HepG2 (cell line): ENCODE data around the gene CTXN1. TPM values are rescaled to one million over a fixed set of nuclear protein-coding genes. Genes with fewer than 3 reads are reported as not detected.

Experiments
- ERF ChIP-seq: IDR thresholded peaks from 2 replicates; pipeline ENCODE4 v1.6.1; 2018; ENCODE audit warnings: missing biosample characterization, missing genetic modification reagents
- JARID2 ChIP-seq: sonication (generic); formaldehyde crosslinking; IDR thresholded peaks from 2 replicates; pipeline ENCODE4 v1.8.1; 2023; ENCODE audit warnings: missing genetic modification reagents, inconsistent platforms; ENCODE audit not compliant: insufficient replicate concordance
- LCORL ChIP-seq, 2 experiments: fragments of 450-650 bp in 1 of 2; sonication (generic) in 1 of 2; formaldehyde crosslinking in 1 of 2; IDR thresholded peaks; 2 replicates each; pipeline versions ENCODE4 v1.5.0 to v1.6.1; 2017 to 2020; ENCODE audit warnings: antibody characterized with exemption in 1 of 2, missing genetic modification reagents in 1 of 2
- NFE2L1 ChIP-seq: sonication (generic); formaldehyde crosslinking; IDR thresholded peaks from 2 replicates; pipeline ENCODE4 v1.4.0; 2020; ENCODE audit warnings: missing genetic modification reagents, mild to moderate bottlenecking, borderline replicate concordance
- POLR2G ChIP-seq: fragments of 200-400 bp; formaldehyde crosslinking; IDR thresholded peaks from 2 replicates; pipeline ENCODE4 v1.6.1; 2018; ENCODE audit warnings: mild to moderate bottlenecking, low read depth, low read length, moderate library complexity
- PPARG ChIP-seq: conservative IDR thresholded peaks from 2 replicates; pipeline ENCODE4 v1.6.1; 2016; ENCODE audit warnings: missing biosample characterization, missing genetic modification reagents
- RCOR2 ChIP-seq: IDR thresholded peaks from 2 replicates; pipeline ENCODE4 v1.6.1; 2016; ENCODE audit warnings: missing biosample characterization, missing genetic modification reagents
- RFXAP ChIP-seq: sonication (generic); formaldehyde crosslinking; IDR thresholded peaks from 2 replicates; pipeline ENCODE4 v1.4.0; 2020; ENCODE audit warnings: missing genetic modification reagents, borderline replicate concordance
- SETDB1 ChIP-seq: sonication (generic); formaldehyde crosslinking; IDR thresholded peaks from 2 replicates; pipeline ENCODE4 v1.5.1; 2020; ENCODE audit warnings: missing genetic modification reagents, mild to moderate bottlenecking, borderline replicate concordance
- SMYD3 ChIP-seq: sonication (generic); formaldehyde crosslinking; IDR thresholded peaks from 2 replicates; pipeline ENCODE4 v1.8.1; 2023; ENCODE audit warnings: mild to moderate bottlenecking, missing genetic modification reagents
- TCF7 ChIP-seq: sonication (generic); IDR thresholded peaks from 2 replicates; pipeline ENCODE4 v1.6.1; 2016; ENCODE audit warnings: antibody characterized with exemption, low read depth
- ZNF251 ChIP-seq: sonication (generic); formaldehyde crosslinking; IDR thresholded peaks from 2 replicates; pipeline ENCODE4 v1.9.0; 2021; ENCODE audit warnings: mild to moderate bottlenecking, missing genetic modification reagents
- ZNF354B ChIP-seq: sonication (generic); formaldehyde crosslinking; IDR thresholded peaks from 2 replicates; pipeline ENCODE4 v1.8.0; 2022; ENCODE audit warnings: mild to moderate bottlenecking, missing genetic modification reagents
- ZNF546 ChIP-seq: sonication (generic); formaldehyde crosslinking; conservative IDR thresholded peaks from 2 replicates; pipeline ENCODE4 v1.8.1; 2023; ENCODE audit warnings: mild to moderate bottlenecking, missing genetic modification reagents
- polyA plus RNA-seq, 8 experiments: library from polyadenylated mRNA; depleted of rRNA in 3 of 8; stranded (reverse) in 7 of 8; unstranded in 1 of 8; fragments of >200 nt; fragmentation: Illumina TruSeq in 4 of 8; extraction: Trizol in 4 of 8; gene quantifications; 2 replicates each; pipeline versions ENCODE4 v1.2.1 to v1.2.3, GENCODE V29; 2011 to 2016; ENCODE audit warnings: low read depth in 4 of 8, missing spikeins in 1 of 8, mixed read lengths in 1 of 8; ENCODE audit not compliant: insufficient read depth in 1 of 8
- total RNA-seq, 5 experiments: library from RNA; depleted of rRNA; stranded (reverse); fragments of >200 nt; fragmentation: Illumina TruSeq; extraction: Trizol; gene quantifications; 2 replicates each; pipeline ENCODE4 v1.2.3, GENCODE V29; 2016; ENCODE audit warnings: low read depth in 1 of 5
- TF ChIP-seq, protein P1 (sequence below): sonication (generic); formaldehyde crosslinking; conservative IDR thresholded peaks from 2 replicates; pipeline ENCODE4 v1.5.0; 2020; ENCODE audit warnings: missing genetic modification reagents
- TF ChIP-seq, protein P2 (sequence below): IDR thresholded peaks from 2 replicates; pipeline ENCODE4 v1.6.1; 2016; ENCODE audit warnings: low read depth, missing genetic modification reagents, missing compliant biosample characterization
- TF ChIP-seq, protein P3 (sequence below): sonication (generic); formaldehyde crosslinking; IDR thresholded peaks from 2 replicates; pipeline ENCODE4 v1.9.0; 2022; ENCODE audit warnings: low read depth, missing genetic modification reagents

The CTXN1 gene
- total and polyA plus RNA-seq, 2 of the 13 experiments (the other 11 are each of a cell fraction or from before 2014, with no cell fraction given): 0.11 TPM; not detected in 1

DNA sequence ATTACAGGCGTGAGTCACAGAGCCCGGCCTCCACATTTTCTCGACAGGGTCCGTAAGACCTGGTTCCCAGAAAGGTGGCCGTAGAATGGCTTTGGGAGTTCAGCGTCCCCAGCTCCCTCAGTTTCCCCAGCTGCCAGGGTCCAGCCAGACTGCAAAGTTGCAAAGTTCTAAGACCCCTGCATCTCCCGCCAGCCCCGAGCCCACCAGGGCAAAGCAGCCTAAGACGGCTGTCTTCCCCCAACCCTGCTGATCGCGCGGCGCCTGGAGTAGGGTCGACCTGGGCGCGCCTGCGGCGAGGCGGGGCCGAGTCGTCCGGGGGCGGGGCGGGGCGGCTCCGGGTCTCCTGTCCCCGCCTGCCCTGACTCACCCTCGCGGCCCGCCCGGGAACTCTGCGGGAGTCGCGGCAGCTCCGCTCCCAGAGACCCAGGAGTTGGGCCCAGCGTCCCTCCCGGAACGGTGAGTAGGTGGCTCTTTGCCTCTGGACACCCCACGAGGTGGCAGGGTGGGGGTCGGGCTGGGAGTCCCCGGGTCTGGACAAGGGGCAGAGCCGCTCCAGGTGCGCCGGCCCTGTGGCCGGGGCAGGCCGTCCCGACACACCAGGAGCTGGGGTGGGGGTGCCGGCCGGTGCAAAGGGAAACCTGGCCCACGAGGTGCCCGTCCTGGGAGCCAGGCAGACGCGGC is 37.6 kb downstream of the CTXN1 start, which contains the start of gene LRRC8E (continued):
- no peak for TF ChIP-seq SMYD3 (CRISPR knock-in tag)
- TF ChIP-seq POLR2G: peak; percentile 77
- TF ChIP-seq, protein P1, sequence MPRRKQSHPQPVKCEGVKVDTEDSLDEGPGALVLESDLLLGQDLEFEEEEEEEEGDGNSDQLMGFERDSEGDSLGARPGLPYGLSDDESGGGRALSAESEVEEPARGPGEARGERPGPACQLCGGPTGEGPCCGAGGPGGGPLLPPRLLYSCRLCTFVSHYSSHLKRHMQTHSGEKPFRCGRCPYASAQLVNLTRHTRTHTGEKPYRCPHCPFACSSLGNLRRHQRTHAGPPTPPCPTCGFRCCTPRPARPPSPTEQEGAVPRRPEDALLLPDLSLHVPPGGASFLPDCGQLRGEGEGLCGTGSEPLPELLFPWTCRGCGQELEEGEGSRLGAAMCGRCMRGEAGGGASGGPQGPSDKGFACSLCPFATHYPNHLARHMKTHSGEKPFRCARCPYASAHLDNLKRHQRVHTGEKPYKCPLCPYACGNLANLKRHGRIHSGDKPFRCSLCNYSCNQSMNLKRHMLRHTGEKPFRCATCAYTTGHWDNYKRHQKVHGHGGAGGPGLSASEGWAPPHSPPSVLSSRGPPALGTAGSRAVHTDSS: no peak
- TF ChIP-seq RFXAP (CRISPR knock-in tag): no peak
- TF ChIP-seq, protein P2, sequence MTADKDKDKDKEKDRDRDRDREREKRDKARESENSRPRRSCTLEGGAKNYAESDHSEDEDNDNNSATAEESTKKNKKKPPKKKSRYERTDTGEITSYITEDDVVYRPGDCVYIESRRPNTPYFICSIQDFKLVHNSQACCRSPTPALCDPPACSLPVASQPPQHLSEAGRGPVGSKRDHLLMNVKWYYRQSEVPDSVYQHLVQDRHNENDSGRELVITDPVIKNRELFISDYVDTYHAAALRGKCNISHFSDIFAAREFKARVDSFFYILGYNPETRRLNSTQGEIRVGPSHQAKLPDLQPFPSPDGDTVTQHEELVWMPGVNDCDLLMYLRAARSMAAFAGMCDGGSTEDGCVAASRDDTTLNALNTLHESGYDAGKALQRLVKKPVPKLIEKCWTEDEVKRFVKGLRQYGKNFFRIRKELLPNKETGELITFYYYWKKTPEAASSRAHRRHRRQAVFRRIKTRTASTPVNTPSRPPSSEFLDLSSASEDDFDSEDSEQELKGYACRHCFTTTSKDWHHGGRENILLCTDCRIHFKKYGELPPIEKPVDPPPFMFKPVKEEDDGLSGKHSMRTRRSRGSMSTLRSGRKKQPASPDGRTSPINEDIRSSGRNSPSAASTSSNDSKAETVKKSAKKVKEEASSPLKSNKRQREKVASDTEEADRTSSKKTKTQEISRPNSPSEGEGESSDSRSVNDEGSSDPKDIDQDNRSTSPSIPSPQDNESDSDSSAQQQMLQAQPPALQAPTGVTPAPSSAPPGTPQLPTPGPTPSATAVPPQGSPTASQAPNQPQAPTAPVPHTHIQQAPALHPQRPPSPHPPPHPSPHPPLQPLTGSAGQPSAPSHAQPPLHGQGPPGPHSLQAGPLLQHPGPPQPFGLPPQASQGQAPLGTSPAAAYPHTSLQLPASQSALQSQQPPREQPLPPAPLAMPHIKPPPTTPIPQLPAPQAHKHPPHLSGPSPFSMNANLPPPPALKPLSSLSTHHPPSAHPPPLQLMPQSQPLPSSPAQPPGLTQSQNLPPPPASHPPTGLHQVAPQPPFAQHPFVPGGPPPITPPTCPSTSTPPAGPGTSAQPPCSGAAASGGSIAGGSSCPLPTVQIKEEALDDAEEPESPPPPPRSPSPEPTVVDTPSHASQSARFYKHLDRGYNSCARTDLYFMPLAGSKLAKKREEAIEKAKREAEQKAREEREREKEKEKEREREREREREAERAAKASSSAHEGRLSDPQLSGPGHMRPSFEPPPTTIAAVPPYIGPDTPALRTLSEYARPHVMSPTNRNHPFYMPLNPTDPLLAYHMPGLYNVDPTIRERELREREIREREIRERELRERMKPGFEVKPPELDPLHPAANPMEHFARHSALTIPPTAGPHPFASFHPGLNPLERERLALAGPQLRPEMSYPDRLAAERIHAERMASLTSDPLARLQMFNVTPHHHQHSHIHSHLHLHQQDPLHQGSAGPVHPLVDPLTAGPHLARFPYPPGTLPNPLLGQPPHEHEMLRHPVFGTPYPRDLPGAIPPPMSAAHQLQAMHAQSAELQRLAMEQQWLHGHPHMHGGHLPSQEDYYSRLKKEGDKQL: 0 out of 2 replicates have a peak, but pooled peaks have one; percentile 17
- no peak for TF ChIP-seq NFE2L1 (CRISPR knock-in tag)
- peak; percentile 49; the same call in 1 of the 2 replicates for TF ChIP-seq ERF (CRISPR knock-in tag)
- no peak for TF ChIP-seq ZNF546 (CRISPR knock-in tag)
- TF ChIP-seq LCORL (IDR thresholded peaks at IDR 0.05): no peak
- TF ChIP-seq LCORL (CRISPR knock-in tag; IDR thresholded peaks at IDR 0.05): no peak
- no peak for TF ChIP-seq SETDB1 (CRISPR knock-in tag)
- no peak for TF ChIP-seq ZNF354B
- TF ChIP-seq, protein P3, sequence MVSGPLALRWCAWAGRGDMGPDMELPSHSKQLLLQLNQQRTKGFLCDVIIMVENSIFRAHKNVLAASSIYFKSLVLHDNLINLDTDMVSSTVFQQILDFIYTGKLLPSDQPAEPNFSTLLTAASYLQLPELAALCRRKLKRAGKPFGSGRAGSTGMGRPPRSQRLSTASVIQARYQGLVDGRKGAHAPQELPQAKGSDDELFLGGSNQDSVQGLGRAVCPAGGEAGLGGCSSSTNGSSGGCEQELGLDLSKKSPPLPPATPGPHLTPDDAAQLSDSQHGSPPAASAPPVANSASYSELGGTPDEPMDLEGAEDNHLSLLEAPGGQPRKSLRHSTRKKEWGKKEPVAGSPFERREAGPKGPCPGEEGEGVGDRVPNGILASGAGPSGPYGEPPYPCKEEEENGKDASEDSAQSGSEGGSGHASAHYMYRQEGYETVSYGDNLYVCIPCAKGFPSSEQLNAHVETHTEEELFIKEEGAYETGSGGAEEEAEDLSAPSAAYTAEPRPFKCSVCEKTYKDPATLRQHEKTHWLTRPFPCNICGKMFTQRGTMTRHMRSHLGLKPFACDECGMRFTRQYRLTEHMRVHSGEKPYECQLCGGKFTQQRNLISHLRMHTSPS (CRISPR knock-in tag): no peak
- no peak for TF ChIP-seq ZNF251 (CRISPR knock-in tag)
- no peak for TF ChIP-seq JARID2
- no peak for TF ChIP-seq PPARG (CRISPR knock-in tag)
- no peak for TF ChIP-seq RCOR2 (CRISPR knock-in tag)
- TF ChIP-seq TCF7: no peak
